HUES6 (cell line): ENCODE results near the gene MAD1L1.

Experiments used
- H3K27ac ChIP-seq: 2 replicates; pipeline ENCODE4 v1.7.0; 2013; ENCODE audit warnings: low read depth, mild to moderate bottlenecking, low read length, inconsistent platforms
- H3K27me3 ChIP-seq: 2 replicates; pipeline ENCODE4 v1.6.1; 2013; ENCODE audit warnings: low read length; ENCODE audit not compliant: control insufficient read depth, insufficient read depth
- H3K36me3 ChIP-seq: 2 replicates; pipeline ENCODE4 v1.6.1; 2013; ENCODE audit warnings: low read length; ENCODE audit not compliant: control insufficient read depth, insufficient read depth
- H3K4me1 ChIP-seq: 2 replicates; pipeline ENCODE4 v1.6.1; 2013; ENCODE audit warnings: low read length; ENCODE audit not compliant: control insufficient read depth, insufficient read depth
- H3K4me3 ChIP-seq: 2 replicates; pipeline ENCODE4 v1.5.1; 2013; ENCODE audit warnings: low read depth, low read length
- H3K9ac ChIP-seq: one replicate; pipeline ENCODE4 v1.6.1; 2013; ENCODE audit warnings: mild to moderate bottlenecking, low read length
- H3K9me3 ChIP-seq: 2 replicates; pipeline ENCODE4 v1.6.1; 2013; ENCODE audit warnings: low read depth, low read length; ENCODE audit not compliant: control insufficient read depth, insufficient read depth

The MAD1L1 gene

DNA sequence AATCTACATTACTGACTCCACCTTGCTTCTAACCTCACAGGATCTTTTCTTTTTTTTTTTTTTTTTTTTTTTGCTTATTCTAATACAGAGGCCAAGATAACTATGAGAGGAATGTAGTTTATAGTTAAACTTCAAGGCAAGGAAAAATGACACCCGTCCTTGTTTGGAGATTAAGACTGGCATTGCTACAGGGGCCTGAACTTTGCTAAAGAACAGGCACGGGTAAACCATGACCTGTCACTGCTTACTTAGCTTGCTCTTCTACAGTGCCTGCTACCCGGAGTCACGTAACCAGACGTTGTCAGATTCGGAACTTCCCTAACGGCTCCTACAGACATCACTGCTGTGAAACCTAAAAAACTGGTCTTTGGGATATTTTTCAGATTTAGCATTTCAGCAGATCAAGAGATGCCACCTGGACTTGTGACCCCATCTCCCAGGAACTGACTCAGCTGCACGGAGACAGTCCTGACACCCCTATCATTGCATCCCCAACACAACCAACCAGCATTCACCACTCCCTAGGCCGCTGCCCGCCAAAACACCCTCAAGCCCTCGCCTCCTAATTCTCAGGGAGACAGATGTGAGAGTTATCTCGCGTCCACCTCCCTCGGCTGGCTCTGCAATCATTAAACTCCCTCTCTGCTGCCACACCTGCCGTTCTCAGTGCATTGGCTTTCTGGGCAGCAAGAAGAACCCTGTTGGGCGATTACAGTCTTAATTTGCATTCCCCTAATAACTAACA is 27.5 kb downstream of the MAD1L1 start:
- no peak overlapping the region for H3K9ac ChIP-seq

GRCh38 chr7:2204446-2204845 is 28.3 kb downstream of the MAD1L1 start:
- Histone ChIP-seq H3K27ac (no peak overlapping the region), H3K27me3 (no peaks in the 10 kb centered on the region), H3K4me3 (no peak overlapping the region), H3K9ac (no peak overlapping the region), H3K9me3 (no peaks in the 10 kb centered on the region), H3K4me1 (no peaks in the 10 kb centered on the region), H3K36me3 (peaks cover 54% of the 10 kb centered on the region)

More for the DNA sequence above, 27.5 kb downstream of the MAD1L1 start:
- Histone ChIP-seq H3K4me1 (no peaks in the 10 kb centered on the region), H3K4me3 (no peak overlapping the region), H3K36me3 (peaks cover 52% of the 10 kb centered on the region), H3K27me3 (no peaks in the 10 kb centered on the region), H3K9me3 (no peaks in the 10 kb centered on the region), H3K27ac (no peak overlapping the region)

- peaks cover 59% of the 10 kb centered on the region for H3K36me3 ChIP-seq
- no peak overlapping the region for H3K27ac ChIP-seq
- H3K9me3 ChIP-seq, result no peaks in the 10 kb centered on the region
- H3K27me3 ChIP-seq, result no peaks in the 10 kb centered on the region
- H3K4me1 ChIP-seq, result no peaks in the 10 kb centered on the region
- no peak overlapping the region for H3K4me3 ChIP-seq
- H3K9ac ChIP-seq, result no peak overlapping the region
Measured at GRCh38 chr7:2203766-2204300, 28.9 kb downstream of the MAD1L1 start.

DNA sequence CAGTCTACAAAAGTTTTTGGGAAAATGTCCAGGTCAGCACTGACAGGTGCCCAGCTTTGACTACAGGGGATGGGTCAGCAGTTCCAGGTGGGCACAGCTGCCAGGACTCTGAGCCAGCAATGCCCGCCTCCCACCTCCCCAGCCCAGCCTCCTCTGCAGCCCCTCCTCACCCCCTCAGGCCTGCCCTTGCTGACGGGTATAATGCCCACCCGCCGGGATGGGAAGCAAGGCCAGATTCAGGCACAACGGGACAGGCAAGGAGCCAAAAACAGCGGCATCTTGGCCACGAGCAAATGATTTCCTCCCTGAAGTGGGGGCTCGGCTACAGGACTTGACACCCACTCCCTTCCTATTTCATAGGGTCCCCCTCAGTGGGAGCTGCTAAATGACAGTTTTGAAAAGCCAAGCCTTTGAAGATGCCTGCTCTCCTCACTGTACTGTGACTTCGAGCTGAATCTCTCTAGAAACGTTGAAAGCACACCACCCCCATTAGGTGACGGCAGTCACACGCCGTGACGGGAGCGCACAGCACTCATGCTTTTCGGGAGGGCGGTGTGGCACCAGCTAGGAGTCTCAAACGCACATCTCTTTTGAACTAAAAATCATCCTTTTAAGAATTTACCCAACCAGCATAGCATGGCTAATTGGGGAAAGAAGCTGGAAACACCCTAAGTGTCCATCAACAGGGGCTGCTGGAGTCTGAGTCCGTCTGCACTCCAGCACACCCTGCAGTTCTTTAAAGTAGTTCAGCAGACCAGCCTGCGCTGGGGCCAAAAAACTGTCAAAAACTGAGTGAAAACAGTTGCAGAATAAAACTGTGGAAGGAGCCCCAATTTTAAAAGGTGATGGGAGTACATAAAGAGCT is 29.6 kb downstream of the MAD1L1 start:
- Histone ChIP-seq H3K4me3 (no peak overlapping the region), H3K9ac (no peak overlapping the region), H3K9me3 (no peaks in the 10 kb centered on the region), H3K27ac (no peak overlapping the region), H3K4me1 (no peaks in the 10 kb centered on the region), H3K27me3 (no peaks in the 10 kb centered on the region), H3K36me3 (peaks cover 57% of the 10 kb centered on the region)

GRCh38 chr7:2202361-2202761 is 30.4 kb downstream of the MAD1L1 start:
- H3K4me1 ChIP-seq, result no peaks in the 10 kb centered on the region
- no peak overlapping the region for H3K27ac ChIP-seq
- H3K9ac ChIP-seq, result no peak overlapping the region
- H3K36me3 ChIP-seq, result peaks cover 53% of the 10 kb centered on the region
- H3K9me3 ChIP-seq, result no peaks in the 10 kb centered on the region
- H3K4me3 ChIP-seq, result no peak overlapping the region
- no peaks in the 10 kb centered on the region for H3K27me3 ChIP-seq

- Histone ChIP-seq H3K9me3 (no peaks in the 10 kb centered on the region), H3K27me3 (no peaks in the 10 kb centered on the region), H3K27ac (no peak overlapping the region), H3K36me3 (peaks cover 52% of the 10 kb centered on the region), H3K9ac (no peak overlapping the region), H3K4me3 (no peak overlapping the region), H3K4me1 (no peaks in the 10 kb centered on the region)
Measured at GRCh38 chr7:2201686-2202360, 30.9 kb downstream of the MAD1L1 start.

DNA sequence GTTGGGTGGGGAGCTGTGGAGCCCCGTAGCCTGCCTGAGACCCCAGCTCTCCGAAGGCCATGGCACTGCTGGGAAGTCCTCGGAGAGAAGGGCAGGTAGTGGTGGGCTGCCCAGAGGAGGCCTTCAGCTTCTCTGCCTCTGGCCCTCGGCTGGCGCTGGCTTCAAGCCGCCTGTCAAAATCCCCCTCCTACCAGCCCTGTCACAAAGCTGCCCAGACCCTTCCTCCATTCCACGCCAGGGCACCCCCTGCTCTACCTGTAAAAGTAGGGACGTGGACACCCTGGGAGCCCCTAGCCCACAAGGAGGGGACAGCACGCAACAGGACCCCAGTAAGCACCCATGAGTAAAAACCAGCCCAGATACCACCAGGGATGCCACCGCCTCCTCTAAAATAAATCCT is 31.6 kb downstream of the MAD1L1 start:
- H3K36me3 ChIP-seq, result peaks cover 55% of the 10 kb centered on the region
- H3K9ac ChIP-seq, result no peak overlapping the region
- no peaks in the 10 kb centered on the region for H3K27me3 ChIP-seq
- no peak overlapping the region for H3K4me3 ChIP-seq
- H3K4me1 ChIP-seq, result no peaks in the 10 kb centered on the region
- H3K9me3 ChIP-seq, result peaks cover under 1% of the 10 kb centered on the region
- H3K27ac ChIP-seq, result no peak overlapping the region

DNA sequence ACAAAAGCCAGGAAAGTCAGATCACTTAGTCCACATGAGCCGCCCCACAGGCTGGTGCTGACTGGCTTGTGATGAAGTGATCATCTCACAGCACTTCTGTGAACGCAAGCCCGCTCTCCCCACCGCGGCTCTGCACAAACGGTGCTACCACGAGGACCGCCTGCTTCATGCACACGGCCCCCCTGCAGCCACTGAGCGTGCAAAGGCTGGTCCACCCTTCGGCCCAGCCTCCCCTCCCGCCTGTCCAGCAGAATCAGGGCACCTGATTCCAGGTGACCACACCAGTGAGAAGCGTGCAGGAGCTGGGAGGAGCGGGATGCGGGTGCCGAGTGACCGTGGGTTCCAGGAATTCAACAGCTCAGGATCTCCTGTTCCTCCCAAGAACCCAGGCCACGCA is 32.2 kb downstream of the MAD1L1 start:
- no peak overlapping the region for H3K9ac ChIP-seq
- H3K27ac ChIP-seq, result no peak overlapping the region
- no peaks in the 10 kb centered on the region for H3K4me1 ChIP-seq
- no peak overlapping the region for H3K4me3 ChIP-seq
- peaks cover 6% of the 10 kb centered on the region for H3K9me3 ChIP-seq
- H3K27me3 ChIP-seq, result no peaks in the 10 kb centered on the region
- H3K36me3 ChIP-seq, result peaks cover 60% of the 10 kb centered on the region

- peaks cover 11% of the 10 kb centered on the region for H3K9me3 ChIP-seq
- H3K27ac ChIP-seq, result no peak overlapping the region
- H3K4me1 ChIP-seq, result no peaks in the 10 kb centered on the region
- peaks cover 65% of the 10 kb centered on the region for H3K36me3 ChIP-seq
- no peaks in the 10 kb centered on the region for H3K27me3 ChIP-seq
- no peak overlapping the region for H3K9ac ChIP-seq
- no peak overlapping the region for H3K4me3 ChIP-seq
Measured at GRCh38 chr7:2199956-2200583, 32.7 kb downstream of the MAD1L1 start.

DNA sequence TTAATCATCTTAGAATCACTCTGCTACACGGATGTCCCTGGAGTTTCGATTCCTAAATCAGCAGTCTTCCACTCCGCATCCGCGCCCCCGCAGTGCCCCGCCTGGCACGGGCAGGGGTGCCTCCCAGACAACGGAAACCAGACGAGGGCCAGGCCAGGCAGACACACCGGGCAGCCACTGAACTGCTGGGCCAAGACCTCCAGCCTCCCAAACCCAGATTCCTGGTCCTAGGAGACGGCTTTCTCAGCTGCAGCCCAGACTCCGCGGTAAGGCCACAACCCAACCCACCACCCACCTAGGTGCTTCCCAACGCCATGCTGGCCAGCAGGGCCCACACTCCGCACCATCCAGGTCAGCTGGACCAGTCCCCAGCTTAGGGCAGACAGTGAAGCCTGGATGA is 33.2 kb downstream of the MAD1L1 start:
- H3K36me3 ChIP-seq, result peaks cover 66% of the 10 kb centered on the region
- H3K9me3 ChIP-seq, result peaks cover 12% of the 10 kb centered on the region
- no peak overlapping the region for H3K27ac ChIP-seq
- no peaks in the 10 kb centered on the region for H3K27me3 ChIP-seq
- no peaks in the 10 kb centered on the region for H3K4me1 ChIP-seq
- no peak overlapping the region for H3K4me3 ChIP-seq
- no peak overlapping the region for H3K9ac ChIP-seq
